ENCODE results near the gene AXIN2.

Gene AXIN2

GRCh38 chr17:65561452-65562205, at the start of gene AXIN2:
Gene AXIN2 (minus strand): TSS chr17:65561648. CDS start chr17:65558620, 3,028 bp downstream.
- peak; percentile 53 for DNase-seq

DNA sequence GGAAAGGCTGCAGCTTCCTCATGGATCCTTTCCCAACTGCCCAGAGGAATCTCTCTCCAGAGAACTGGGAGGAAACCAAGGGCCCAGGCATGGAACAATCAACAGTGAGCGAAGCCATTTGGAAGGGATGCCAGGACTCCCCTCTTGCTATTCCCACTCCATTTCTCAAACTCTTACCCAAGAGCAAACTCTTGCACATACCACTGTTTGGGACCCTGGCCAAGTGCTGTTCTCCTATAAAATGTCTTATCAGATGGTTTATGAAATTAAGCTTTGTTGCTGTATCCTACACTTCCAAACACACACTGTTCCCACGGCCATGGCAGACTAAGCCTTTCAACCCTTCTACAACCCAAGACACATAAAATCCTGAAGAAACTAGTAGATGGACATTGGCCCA, 48.3 kb upstream of the AXIN2 start:
- DNase-seq: no peak

DNA sequence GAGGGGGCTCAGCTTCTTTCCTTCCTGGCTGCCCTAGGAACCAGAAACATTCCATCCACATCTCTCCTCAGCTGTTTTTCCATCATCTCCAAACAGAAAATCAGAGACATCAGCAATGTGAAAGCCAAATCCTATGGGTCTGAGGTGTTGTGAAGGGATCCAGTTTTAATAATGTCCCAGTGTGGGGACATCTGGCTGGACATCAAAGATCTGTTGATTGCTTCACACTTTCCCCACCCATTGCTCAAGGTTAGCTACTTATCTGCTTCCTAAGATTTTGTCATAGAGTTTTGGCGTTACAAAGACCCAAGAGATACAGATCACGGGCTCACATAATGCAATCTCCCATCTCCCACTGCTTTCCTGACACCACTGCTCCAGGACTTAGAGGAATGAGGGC, 47.8 kb upstream of the AXIN2 start:
- no peak for DNase-seq

- no peak for DNase-seq
Observed at GRCh38 chr17:65604070-65604469, 42.6 kb upstream of the AXIN2 start.

- no peak for DNase-seq
Observed at GRCh38 chr17:65601881-65602280, 40.4 kb upstream of the AXIN2 start.

- DNase-seq: no peak
Observed at GRCh38 chr17:65601145-65601544, 39.7 kb upstream of the AXIN2 start.

DNA sequence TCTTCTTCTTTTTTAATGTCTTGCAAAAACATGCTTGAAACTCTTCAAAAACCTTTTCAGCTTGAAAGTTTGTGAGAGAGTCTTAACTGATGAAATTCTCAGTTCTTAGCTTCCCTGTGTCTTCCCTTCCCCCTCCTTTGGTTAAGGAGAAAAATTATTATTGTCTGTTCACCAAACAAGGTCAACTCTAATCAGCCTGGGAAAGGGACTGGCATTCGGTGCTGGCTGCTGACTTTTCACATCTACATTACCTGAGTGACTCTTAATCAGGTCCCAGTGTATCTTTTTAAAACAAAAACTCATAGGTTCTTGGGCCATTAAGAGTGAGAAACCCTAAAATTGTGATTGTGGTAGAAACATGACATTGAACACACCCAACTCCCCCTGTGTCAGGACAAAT, 39.1 kb upstream of the AXIN2 start:
- no peak for DNase-seq

- peak; percentile 34 for DNase-seq
Observed at GRCh38 chr17:65599650-65600049, 38.2 kb upstream of the AXIN2 start.

DNA sequence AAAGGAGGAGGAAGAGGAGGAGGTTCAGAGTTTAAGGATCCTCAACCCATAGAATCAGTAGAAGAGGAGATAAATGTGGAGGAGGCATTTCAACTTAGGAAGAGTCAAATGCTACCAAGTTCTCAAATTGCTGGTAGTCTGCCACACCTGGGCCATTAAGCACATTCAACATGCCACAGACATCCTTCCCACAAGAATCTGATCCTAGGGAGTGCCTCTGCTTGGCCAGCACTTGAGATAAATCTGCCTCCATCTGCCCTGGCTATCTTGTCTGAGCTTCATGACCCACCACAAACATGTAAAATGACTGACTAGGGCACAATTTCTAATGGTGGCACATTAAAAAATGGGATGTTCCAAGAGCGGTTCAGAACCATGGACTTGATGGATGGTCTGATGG, 37.3 kb upstream of the AXIN2 start:
- DNase-seq: no peak

- DNase-seq: no peak
Observed at GRCh38 chr17:65595071-65595656, 33.7 kb upstream of the AXIN2 start.

GRCh38 chr17:65593855-65594845, 32.7 kb upstream of the AXIN2 start:
- DNase-seq: no peak

GRCh38 chr17:65593092-65593854, 31.8 kb upstream of the AXIN2 start:
- DNase-seq: no peak

GRCh38 chr17:65592125-65592965, 30.9 kb upstream of the AXIN2 start:
- no peak for DNase-seq

GRCh38 chr17:65589321-65589720, 27.9 kb upstream of the AXIN2 start:
- no peak for DNase-seq

GRCh38 chr17:65588181-65588808, 26.8 kb upstream of the AXIN2 start:
- peak; percentile 87 for DNase-seq

- DNase-seq: no peak
Observed at GRCh38 chr17:65587534-65588180, 26.2 kb upstream of the AXIN2 start.

GRCh38 chr17:65586899-65587298, 25.5 kb upstream of the AXIN2 start:
- DNase-seq: no peak

DNA sequence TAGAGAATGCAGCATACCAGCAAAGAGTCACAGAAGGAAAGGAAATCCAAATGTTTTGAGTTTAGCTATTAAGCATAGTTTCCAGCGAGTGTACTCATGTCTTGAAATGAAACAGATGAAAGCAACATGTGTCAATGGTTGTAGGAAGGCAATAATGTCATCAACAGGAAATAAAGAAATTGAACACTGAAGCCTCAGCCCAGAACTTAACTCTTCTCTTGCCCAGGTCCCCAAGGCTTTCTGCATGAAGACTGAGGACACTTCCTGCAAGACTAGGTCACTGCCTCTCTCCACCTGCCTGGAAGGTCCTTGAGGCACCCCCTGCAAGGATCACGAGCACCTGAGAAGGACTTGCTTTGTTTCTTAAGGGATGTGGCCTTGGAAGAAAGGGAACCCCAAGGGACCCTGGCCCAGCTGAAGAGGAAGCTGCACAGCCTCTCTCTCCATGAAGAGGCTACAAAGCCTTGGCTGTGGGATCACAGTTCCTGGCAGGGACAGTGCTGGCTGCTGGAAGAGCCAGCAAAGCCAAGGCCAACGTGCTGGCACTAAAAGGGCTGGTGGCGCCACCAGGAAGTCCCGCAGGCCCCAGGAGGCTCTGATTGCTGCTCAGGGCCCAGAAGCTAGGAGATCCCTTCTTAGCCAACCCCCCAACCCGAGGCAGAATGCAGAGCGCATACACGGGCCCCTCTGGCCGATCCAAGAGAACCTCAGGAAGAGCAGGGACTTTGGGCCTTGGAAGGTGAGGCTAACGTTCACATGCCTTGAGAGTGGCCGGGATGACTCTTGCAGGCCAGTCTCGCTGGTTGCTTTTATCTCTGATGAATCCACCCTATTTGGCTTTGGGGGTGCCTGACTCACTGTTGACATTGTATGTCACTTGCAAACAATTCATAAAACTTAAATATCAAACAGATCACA, 23.4 kb upstream of the AXIN2 start:
- DNase-seq: no peak

DNA sequence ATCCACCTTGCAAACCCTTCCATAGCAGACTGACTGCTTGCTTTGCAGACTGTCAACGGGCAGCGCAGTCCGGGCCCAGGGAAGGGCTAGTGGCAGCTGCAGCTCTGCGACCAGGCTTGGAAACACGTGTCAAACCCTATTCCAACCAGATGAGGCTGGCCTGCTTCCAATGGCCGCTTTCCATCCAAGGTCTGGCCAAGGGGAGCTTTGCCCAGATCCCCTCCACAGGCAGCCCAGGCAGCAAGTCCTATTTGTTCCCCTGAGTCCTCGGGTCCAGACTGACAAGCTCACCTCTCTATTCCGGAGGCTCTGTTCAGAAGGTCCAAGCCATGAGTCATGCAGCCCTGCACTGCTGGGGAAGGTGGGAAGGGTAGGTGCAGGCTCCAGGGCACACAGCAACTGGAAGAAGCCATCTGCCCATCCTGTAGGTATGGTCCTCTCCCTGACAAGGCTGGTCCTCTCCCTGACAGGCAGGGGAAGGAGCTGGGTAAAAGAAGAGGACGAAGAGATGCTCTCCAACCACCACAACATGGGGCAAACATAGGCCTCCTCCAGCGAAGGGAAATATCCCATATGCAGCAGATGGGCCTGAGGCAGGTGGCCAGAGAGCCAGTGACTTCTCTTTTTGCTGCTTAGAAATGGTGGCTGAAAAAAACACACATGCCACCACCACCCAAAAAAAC, 22.6 kb upstream of the AXIN2 start:
- DNase-seq: no peak
